GM21515 (cell line): ENCODE results near the gene POC1B.

ENCODE experiments used
- ATAC-seq: cut with Tn5 transposase; IDR thresholded peaks from one replicate; pipeline ENCODE4 v1.9.1; 2021; ENCODE audit not compliant: unreplicated experiment

The POC1B gene

GRCh38 chr12:89497467-89497866 lies 28.4 kb downstream of the POC1B start:
- no peak for ATAC-seq

GRCh38 chr12:89497005-89497404 lies 28.8 kb downstream of the POC1B start:
- ATAC-seq, result no peak

GRCh38 chr12:89494411-89495231 lies 31.2 kb downstream of the POC1B start:
- ATAC-seq, result peak; percentile 59

- ATAC-seq, result no peak
Measured at GRCh38 chr12:89493670-89494302, 32.1 kb downstream of the POC1B start.

- no peak for ATAC-seq
Measured at GRCh38 chr12:89492883-89493282, 33.0 kb downstream of the POC1B start.

GRCh38 chr12:89490922-89491321 lies 34.9 kb downstream of the POC1B start:
- no peak for ATAC-seq

- no peak for ATAC-seq
Measured at GRCh38 chr12:89486264-89486663, 39.6 kb downstream of the POC1B start.

GRCh38 chr12:89484470-89484869 lies 41.4 kb downstream of the POC1B start:
- ATAC-seq, result no peak

- no peak for ATAC-seq
Measured at GRCh38 chr12:89481213-89481914, 44.5 kb downstream of the POC1B start.

GRCh38 chr12:89479982-89480381 lies 45.9 kb downstream of the POC1B start:
- ATAC-seq, result no peak

GRCh38 chr12:89477633-89478279 lies 48.1 kb downstream of the POC1B start:
- ATAC-seq, result no peak

GRCh38 chr12:89476904-89477595 lies 48.8 kb downstream of the POC1B start:
- ATAC-seq, result no peak

GRCh38 chr12:89476232-89476631 lies 49.6 kb downstream of the POC1B start:
- no peak for ATAC-seq

- peak; percentile 67 for ATAC-seq
Measured at GRCh38 chr12:89475203-89475990, 50.5 kb downstream of the POC1B start.

GRCh38 chr12:89474615-89475014 lies 51.2 kb downstream of the POC1B start:
- ATAC-seq, result no peak

- no peak for ATAC-seq
Measured at GRCh38 chr12:89472508-89472907, 53.3 kb downstream of the POC1B start.

GRCh38 chr12:89470741-89471509 lies 54.9 kb downstream of the POC1B start:
- ATAC-seq, result peak; percentile 41

- ATAC-seq, result peak; percentile 65
Measured at GRCh38 chr12:89469361-89469760, 56.5 kb downstream of the POC1B start.

- ATAC-seq, result peak; percentile 90
Measured at GRCh38 chr12:89468648-89469326, 57.1 kb downstream of the POC1B start.
